ENCODE data around the gene NETO2.

NETO2 gene

DNA sequence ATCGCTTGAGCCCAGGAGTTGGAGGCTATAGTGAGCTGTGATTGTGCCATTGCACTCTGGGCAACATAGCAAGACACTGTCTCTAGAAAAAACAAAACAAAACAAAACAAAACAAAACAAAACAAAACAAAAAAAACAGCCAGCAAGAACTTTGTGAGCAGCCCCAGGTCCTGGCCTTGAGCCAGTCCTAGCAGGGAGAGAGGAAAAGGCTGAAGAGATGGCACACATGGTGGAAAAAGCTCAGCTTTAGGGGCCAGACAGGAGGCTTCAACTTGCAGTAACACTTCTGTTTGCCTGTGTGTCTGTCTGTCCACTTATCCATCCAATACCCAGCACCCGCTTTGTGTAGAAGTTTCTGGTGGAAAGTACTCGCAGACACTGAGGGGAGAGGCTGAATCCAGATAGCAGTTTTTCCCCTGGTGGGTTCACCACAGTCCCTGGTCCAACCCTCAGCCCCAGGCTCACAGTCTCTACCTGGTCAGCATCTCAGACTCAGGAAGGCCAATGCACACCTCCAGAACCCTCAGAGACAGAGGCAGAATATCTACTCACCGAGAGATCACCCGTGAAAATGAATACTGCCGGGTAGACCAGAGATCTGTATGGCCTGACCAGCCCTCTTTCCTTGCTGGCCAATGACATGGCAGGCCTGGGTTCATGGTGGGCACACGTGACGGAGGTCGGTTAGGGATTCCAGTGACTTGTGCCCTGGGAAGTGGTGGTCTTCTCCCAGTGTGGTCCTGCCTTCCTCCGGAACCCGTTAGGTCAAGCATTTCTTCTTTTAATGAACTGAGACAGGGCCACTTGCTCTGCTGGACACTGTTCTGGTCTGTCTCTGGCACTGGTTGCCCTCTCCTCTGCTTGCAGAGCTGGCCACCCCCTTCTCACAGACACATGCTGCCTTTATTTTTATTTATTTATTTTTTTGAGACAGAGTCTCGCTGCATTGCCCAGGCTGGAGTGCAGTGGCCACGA lies 90.8 kb downstream of the NETO2 start:
- CTCF ChIA-PET = interaction anchor here (1.0 kb wide), 1 partner anchor 15 kb away, joined by 3 read pairs; no protein-coding TSS in a partner anchor
- POLR2A ChIA-PET = no interaction called here
- no peak overlapping the region for H3K4me3 ChIP-seq (ENCODE audit: low read depth, low read length)
- TF ChIP-seq, protein P1, sequence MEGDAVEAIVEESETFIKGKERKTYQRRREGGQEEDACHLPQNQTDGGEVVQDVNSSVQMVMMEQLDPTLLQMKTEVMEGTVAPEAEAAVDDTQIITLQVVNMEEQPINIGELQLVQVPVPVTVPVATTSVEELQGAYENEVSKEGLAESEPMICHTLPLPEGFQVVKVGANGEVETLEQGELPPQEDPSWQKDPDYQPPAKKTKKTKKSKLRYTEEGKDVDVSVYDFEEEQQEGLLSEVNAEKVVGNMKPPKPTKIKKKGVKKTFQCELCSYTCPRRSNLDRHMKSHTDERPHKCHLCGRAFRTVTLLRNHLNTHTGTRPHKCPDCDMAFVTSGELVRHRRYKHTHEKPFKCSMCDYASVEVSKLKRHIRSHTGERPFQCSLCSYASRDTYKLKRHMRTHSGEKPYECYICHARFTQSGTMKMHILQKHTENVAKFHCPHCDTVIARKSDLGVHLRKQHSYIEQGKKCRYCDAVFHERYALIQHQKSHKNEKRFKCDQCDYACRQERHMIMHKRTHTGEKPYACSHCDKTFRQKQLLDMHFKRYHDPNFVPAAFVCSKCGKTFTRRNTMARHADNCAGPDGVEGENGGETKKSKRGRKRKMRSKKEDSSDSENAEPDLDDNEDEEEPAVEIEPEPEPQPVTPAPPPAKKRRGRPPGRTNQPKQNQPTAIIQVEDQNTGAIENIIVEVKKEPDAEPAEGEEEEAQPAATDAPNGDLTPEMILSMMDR (IDR thresholded peaks at IDR 0.05; ENCODE audit: insufficient read depth, low read length, missing control alignments) = no peak
- no peak for DNase-seq (ENCODE audit: low read depth, low spot score)

DNA sequence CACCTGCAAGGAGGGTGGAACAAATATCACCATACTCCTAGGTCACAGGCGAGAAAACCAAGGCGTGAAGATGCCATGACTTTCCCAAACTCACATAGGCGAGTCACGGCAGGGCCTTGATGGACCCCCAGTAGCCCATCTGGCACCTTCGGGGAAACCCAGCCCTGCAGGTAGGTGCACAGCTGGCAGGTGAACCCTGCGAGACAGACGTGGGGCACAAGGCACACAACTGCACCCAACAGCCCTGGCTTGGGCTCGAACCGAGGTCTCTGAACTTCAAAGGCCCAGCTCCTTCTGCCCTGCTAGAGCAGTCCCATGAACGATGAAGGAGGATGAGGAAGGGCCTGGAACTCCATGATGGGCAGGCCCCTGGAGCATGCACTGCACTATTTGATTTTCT lies 92.7 kb downstream of the NETO2 start:
- no peak for DNase-seq (ENCODE audit: low read depth, low spot score)
- CTCF ChIA-PET = interaction anchor here (2.4 kb wide), 1 partner anchor 13 kb away, joined by 19 read pairs; no protein-coding TSS in a partner anchor
- POLR2A ChIA-PET = no interaction called here
- TF ChIP-seq, protein P1 (IDR thresholded peaks at IDR 0.05; ENCODE audit: insufficient read depth, low read length, missing control alignments) = no peak
- H3K4me3 ChIP-seq (ENCODE audit: low read depth, low read length) = no peak overlapping the region

DNA sequence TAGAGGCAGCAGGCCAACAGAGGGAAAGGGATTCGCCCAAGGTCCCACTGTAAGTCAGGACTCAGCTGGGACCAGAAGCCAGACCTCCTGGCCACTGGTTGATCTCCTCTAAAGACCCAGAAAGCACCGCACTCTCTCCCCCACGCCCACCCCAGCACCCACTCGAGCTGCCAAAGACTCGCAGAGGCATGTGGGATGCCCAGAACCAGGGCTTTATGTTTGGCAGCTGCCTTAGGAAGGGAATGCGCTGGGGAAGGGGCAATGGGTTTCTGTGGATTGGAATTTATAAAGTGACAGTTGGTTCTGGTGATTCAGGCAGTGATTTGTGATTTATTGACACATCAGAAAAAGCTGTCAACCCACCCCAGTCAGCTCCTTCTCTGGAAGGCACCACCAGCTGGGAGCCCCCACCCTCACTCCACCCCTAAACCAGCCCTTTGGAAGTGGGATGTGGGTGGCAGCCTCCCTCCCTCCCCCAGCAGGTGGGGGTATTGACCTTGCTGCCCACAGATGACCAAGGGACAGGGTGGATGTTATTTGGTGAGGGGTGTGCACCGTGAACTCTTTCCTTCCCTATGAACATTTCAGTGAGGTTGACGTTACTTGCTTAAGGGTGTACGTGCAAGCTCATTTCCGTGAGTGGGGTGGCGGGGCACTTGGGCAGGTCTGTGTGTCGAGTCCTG lies 93.7 kb downstream of the NETO2 start:
- TF ChIP-seq, protein P1 (IDR thresholded peaks at IDR 0.05; ENCODE audit: insufficient read depth, low read length, missing control alignments) = no peak
- no peak for DNase-seq (ENCODE audit: low read depth, low spot score)
- CTCF ChIA-PET = interaction anchor here (2.4 kb wide), 1 partner anchor 12 kb away, joined by 19 read pairs; no protein-coding TSS in a partner anchor
- POLR2A ChIA-PET = no interaction called here
- no peak overlapping the region for H3K4me3 ChIP-seq (ENCODE audit: low read depth, low read length)

DNA sequence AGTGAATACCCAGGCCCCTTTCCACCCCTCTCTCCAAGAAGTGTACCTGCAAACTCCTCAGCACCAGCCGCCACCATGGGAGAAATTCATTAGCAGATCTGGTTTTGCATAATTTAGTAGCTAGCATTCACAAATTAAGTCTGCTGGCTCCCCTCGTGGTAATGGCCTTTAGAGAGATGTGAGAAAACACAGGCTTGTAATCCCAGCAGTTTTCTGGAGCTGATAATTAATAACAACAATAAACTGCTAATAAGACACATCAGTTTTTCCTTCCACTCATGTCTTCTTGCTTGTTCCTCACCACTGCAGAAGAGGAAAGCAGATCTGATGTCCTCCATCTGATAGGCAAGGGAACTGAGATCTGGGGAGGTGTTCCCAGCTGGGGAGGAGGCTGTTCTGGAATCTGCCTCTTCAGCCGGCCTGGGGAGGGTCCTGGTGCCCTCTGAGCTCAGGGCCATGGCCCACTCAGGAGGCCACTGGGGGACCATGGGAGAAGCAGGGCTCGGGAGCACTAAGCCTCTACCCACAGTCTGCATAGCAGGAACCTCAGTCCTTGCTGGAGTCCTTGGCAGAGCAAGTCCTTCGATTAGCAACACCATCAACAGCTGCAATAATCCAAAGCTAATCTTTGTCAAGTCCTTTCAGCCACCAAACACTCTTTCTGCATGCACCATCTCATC lies 96.1 kb downstream of the NETO2 start:
- CTCF ChIA-PET = interaction anchor here (2.3 kb wide), 2 partner anchors 9 to 11 kb away, joined by 8 to 22 read pairs; no protein-coding TSS in a partner anchor
- no peak overlapping the region for H3K4me3 ChIP-seq (ENCODE audit: low read depth, low read length)
- POLR2A ChIA-PET = no interaction called here
- TF ChIP-seq, protein P1 (IDR thresholded peaks at IDR 0.05; ENCODE audit: insufficient read depth, low read length, missing control alignments) = no peak
- no peak for DNase-seq (ENCODE audit: low read depth, low spot score)

DNA sequence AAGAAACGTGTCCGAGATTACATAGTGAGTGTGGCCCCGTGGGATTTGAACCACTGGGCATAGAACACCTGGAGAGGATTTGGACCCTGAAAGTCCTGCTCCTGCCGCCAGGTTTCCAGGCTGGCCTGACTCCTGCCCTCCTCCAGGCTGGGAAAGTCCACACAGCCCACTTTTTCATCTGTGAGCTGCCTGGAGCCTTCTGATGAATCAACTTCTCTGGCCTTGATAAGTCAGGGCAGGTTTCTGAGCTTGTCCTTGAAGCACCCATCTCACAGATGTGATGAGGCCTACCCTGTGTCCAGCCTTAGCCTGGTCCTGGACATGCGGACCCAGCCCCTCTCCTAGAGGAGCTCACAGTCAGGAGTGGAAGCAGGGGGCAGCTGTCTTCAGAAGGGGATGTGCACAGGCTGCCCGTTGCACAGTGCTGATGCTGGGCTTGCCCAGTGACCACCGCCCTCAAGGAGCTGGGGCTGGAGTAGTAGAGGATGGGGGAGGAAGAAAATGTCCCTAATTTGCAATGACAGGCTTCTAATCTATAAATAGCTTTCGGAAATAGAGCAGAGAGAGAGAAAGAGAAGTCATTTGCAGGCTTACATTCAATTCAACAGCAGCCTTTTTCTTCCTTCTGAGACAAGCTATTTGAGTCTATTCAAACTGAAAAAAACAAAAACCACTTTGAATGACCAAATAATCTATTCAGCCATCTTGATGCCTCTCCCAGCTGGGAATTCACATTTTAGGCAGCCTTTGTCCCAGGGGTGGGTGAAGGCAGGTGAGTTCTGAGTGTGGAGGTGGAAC lies 96.8 kb downstream of the NETO2 start:
- ChIA-PET CTCF (interaction anchor here (1.0 to 2.3 kb wide), 3 partner anchors 9 to 11 kb away, joined by 3 to 22 read pairs (median 8); no protein-coding TSS in a partner anchor), POLR2A (no interaction called here)
- no peak for DNase-seq (ENCODE audit: low read depth, low spot score)
- TF ChIP-seq, protein P1 (IDR thresholded peaks at IDR 0.05; ENCODE audit: insufficient read depth, low read length, missing control alignments) = no peak
- H3K4me3 ChIP-seq (ENCODE audit: low read depth, low read length) = no peak overlapping the region

All from AG04449 (cell line).